T-helper 2 cell treated with Interferon-gamma antibody and Interleukin-4, amounts not matched to agents 5 μg/mL and 100 μg/mL, for 36 hours (primary cell): ENCODE results near the gene FCGBP.
"Not testable (repeated sequence)": the region's sequence is repeated elsewhere in the genome, so short reads cannot be mapped to it uniquely, and the experiment has no call there.

Source experiments
- DNase-seq: peaks from one replicate; pipeline ENCODE4 v3.0.0; 2021; ENCODE audit warnings: low spot score
- H3K27ac Mint-ChIP-seq: one replicate; pipeline ENCODE4 v1.8.0; 2021; ENCODE audit warnings: mild to moderate bottlenecking, mixed read lengths
- H3K27me3 Mint-ChIP-seq: one replicate; pipeline ENCODE4 v1.8.0; 2021; ENCODE audit warnings: low read depth, mixed read lengths
- H3K36me3 Mint-ChIP-seq: one replicate; pipeline ENCODE4 v1.8.0; 2021; ENCODE audit warnings: low read depth, mixed read lengths
- H3K4me1 Mint-ChIP-seq: one replicate; pipeline ENCODE4 v1.8.0; 2021; ENCODE audit warnings: low read depth, mixed read lengths
- H3K4me3 Mint-ChIP-seq: one replicate; pipeline ENCODE4 v1.8.0; 2022; ENCODE audit warnings: mild to moderate bottlenecking, moderate library complexity, mixed read lengths
- H3K9me3 Mint-ChIP-seq: one replicate; pipeline ENCODE4 v1.8.0; 2021; ENCODE audit warnings: mixed read lengths

Gene FCGBP

DNA sequence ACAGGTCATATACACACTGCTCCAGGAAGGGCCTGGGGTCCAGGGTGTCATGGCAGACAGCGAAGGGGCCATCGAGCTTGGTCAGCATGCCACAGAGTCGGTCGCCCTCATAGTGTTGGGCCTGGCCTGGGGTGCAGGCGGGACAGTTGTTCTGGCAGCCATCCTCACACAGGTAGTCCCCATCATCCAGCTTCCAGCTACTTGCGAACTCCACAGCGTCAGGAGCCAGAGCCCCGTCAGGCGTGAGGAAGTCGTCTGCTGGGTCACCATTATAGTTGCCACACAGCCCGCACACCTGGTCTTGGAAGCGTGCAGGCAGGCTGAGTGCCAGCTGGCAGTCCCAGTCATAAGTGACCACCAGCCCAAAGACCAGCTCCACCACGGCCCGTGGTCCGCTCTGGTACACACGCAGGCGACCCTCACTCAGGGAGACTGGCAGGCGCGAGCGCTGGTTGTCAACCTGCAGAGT lies 16.2 kb downstream of the FCGBP start:
- no peak for DNase-seq
- no peak overlapping the region for H3K4me3 Mint-ChIP-seq
- H3K9me3 Mint-ChIP-seq, result no peaks in the 10 kb centered on the region
- H3K27me3 Mint-ChIP-seq, result no peaks in the 10 kb centered on the region
- H3K4me1 Mint-ChIP-seq, result no peaks in the 10 kb centered on the region
- H3K36me3 Mint-ChIP-seq, result no peaks in the 10 kb centered on the region
- H3K27ac Mint-ChIP-seq, result no peak overlapping the region

DNA sequence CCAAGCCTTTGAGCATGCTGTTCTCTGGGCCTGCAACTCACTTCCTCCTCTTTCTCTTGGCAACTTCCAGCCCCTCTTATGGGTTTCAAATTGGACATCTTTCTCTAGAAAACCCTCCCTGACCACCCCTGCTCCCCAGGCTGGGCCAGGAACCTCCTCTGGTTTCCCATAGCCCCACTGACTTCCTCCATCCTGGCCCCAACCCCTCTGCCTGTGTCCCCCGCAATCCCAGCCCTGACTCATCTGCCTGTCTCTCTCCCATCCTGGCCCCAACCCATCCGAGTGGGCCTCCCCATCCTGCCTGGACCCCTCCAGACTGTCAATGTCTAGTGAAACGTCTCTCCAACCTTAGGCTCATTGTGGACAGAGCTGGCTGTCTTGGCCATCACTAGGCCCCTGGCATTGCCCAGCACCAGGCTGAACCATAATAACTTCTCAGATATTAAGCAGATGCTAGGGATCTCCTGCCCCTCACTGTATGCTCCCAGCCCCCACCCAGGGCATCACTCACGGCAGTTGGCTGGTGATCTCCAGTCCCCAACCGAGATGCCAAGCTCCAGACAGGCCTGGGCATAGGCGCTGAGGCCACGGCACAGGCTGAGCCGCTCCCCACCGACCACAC lies 16.8 kb downstream of the FCGBP start:
- H3K27me3 Mint-ChIP-seq, result no peaks in the 10 kb centered on the region
- H3K4me1 Mint-ChIP-seq, result no peaks in the 10 kb centered on the region
- no peaks in the 10 kb centered on the region for H3K36me3 Mint-ChIP-seq
- no peak for DNase-seq
- H3K9me3 Mint-ChIP-seq, result no peaks in the 10 kb centered on the region
- no peak overlapping the region for H3K27ac Mint-ChIP-seq
- H3K4me3 Mint-ChIP-seq, result no peak overlapping the region

DNA sequence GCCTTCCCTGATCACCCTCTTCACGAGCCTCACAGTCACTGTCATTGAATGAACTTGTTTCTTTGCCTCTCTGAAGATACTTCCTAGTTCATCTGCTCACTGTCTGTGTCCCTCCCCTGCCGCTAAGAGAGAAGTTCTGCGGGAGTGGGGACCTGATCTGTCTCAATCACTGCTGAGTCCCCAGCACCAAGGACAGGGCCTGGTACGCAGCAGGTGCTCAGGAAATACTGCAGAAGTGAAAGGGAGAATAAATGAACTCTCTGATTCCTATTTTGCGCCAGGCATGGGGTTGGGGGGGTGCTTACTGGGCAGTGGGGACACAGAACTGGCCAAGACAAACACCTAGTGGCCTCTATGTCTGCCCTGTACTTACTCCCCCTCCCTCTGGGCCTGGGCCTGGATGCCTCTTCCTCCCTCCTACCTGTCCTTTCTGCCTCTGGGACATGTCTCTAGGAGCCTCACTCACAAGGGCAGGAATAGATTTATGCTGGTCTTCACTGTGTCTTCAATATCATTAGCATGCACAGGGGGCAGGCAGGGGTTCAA lies 17.5 kb downstream of the FCGBP start:
- no peaks in the 10 kb centered on the region for H3K36me3 Mint-ChIP-seq
- no peaks in the 10 kb centered on the region for H3K9me3 Mint-ChIP-seq
- H3K27me3 Mint-ChIP-seq, result no peaks in the 10 kb centered on the region
- H3K27ac Mint-ChIP-seq, result no peak overlapping the region
- no peak overlapping the region for H3K4me3 Mint-ChIP-seq
- no peaks in the 10 kb centered on the region for H3K4me1 Mint-ChIP-seq
- DNase-seq, result no peak

DNA sequence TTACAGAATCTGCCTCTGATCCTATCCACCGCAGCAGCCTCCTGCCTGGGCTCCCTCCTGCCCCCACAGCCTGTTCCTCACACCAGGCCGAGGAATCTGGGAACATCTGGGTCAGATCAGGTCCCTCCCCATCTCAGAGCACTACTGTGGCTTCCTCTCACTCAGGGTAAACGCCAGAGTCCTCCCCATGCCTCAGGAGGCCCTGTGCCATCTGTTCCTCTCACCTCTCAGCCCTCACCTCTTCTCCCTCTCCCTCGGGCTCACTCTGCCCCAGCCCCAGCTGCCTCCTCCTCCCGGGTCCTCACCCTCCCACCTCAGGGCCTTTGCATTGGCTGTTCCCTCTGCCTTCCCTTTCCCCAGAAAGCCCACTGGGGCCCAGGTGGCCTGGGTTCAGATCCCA lies 18.2 kb downstream of the FCGBP start:
- Mint-ChIP-seq H3K4me1 (no peaks in the 10 kb centered on the region), H3K27me3 (no peaks in the 10 kb centered on the region), H3K9me3 (no peaks in the 10 kb centered on the region), H3K4me3 (no peak overlapping the region), H3K27ac (no peak overlapping the region), H3K36me3 (no peaks in the 10 kb centered on the region)
- DNase-seq, result no peak

DNA sequence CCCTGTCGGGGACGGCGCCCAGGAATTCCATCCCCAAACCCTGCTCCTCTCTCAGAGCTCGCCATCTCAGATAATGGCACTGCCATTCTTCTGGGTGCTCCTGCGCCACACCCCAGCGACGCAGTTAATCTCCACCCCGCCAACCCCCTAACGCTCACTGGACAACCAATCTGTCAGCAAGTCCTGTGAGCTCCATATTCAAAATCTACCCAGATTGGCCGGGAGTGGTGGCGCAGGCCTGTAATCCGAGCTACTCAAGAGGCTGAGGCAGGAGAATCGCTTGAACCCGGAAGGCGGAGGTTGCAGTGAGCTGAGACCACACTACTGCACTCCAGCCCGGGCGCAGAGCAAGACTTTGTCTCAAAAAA lies 18.6 kb downstream of the FCGBP start:
- Mint-ChIP-seq H3K9me3 (no peaks in the 10 kb centered on the region), H3K4me1 (no peaks in the 10 kb centered on the region), H3K36me3 (no peaks in the 10 kb centered on the region), H3K4me3 (no peak overlapping the region), H3K27ac (no peak overlapping the region), H3K27me3 (no peaks in the 10 kb centered on the region)
- no peak for DNase-seq

DNA sequence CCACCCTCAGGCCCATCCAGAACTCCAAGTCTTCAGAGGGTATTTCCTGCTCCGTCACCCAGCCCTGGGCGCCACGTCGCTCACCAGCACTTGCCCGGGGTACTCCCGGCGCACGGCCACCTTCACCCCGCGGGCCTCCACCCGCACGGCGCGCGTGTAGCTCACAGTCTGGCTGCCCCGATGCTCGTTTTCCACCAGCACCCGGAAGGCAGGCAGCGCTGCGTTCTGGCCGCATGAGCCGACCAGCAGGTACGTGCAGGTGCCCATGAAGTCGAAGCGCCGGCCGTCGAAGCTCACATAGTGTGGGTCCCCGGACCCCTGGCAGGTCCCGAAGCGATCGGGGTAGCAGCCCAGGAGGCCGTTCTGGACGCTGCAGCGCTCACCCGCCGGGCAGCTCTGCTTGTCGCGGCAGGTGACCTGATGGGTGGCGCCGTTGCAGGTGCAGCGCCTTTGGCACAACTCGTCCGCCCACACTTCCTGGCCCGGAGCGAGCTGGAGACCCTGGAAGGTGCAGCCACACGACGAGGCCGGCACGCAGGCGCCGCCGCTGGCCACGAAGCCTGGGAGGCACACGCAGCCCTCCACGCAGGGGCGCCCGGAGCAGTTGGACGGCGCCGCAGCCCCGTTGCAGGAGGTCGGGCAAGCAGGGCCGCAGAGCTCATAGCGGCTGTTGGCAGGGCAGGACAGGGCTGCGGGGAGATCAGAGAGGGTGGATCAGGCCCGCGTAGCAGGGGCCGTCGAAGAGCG lies 19.2 kb downstream of the FCGBP start:
- Mint-ChIP-seq H3K9me3 (no peaks in the 10 kb centered on the region), H3K27ac (no peak overlapping the region), H3K4me1 (no peaks in the 10 kb centered on the region), H3K4me3 (no peak overlapping the region), H3K36me3 (no peaks in the 10 kb centered on the region), H3K27me3 (no peaks in the 10 kb centered on the region)
- no peak for DNase-seq

DNA sequence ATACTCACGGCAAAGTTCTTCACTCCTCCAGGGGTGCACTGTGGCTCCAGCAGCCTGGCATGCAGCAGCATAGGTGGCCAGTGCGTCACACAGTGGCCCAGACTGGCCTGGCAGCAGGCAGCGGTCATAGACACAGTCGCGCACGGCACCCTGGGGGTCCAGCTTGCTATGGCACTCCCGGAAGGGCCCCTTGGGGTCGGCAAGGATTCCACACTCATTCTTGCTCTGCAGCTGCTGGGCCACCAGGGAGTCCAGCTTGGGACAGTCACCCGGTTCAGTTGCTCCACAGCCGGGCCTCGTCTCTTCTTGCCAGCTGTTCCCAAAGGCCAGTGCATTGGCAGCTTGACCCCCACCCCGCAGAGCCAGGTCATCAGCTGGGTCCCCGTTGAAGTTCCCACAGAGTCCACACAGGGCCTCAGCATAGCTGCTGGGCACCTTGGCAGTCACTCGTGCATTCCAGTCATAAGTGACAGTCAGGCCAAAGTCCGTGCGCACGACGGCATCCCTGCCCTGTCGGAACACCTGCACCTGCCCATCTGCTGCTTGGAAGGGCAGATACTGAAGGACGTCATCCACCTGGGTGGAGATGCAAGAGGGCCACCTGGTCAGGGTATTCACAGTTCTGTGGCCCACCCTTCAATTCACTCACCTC lies 20.6 kb downstream of the FCGBP start:
- Mint-ChIP-seq H3K27me3 (no peaks in the 10 kb centered on the region), H3K4me1 (no peaks in the 10 kb centered on the region), H3K9me3 (no peaks in the 10 kb centered on the region), H3K4me3 (no peak overlapping the region), H3K27ac (no peak overlapping the region), H3K36me3 (no peaks in the 10 kb centered on the region)
- DNase-seq, result no peak

DNA sequence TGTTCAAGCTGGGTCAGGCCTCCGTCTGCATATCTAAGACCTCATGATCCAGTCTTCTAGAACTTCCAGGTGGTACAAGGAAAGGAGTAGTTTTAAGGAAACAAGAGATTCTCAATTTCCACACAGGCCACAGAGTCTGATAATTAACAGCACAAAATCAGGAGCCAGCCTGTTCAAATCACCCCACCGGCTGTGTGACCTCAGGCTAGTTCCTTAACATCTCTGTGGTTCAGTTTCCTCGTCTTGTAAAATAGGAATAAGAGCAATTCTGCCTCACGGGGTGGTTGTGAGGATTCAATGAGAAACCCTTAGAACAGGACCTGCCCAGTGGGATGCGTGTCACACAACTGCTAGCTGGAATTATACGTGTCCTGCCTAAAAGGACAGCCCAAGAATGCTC lies 25.6 kb downstream of the FCGBP start:
- Mint-ChIP-seq H3K4me3 (no peak overlapping the region), H3K27me3 (no peaks in the 10 kb centered on the region), H3K36me3 (no peaks in the 10 kb centered on the region), H3K4me1 (peaks cover 6% of the 10 kb centered on the region), H3K27ac (no peak overlapping the region), H3K9me3 (no peaks in the 10 kb centered on the region)
- DNase-seq, result no peak

DNA sequence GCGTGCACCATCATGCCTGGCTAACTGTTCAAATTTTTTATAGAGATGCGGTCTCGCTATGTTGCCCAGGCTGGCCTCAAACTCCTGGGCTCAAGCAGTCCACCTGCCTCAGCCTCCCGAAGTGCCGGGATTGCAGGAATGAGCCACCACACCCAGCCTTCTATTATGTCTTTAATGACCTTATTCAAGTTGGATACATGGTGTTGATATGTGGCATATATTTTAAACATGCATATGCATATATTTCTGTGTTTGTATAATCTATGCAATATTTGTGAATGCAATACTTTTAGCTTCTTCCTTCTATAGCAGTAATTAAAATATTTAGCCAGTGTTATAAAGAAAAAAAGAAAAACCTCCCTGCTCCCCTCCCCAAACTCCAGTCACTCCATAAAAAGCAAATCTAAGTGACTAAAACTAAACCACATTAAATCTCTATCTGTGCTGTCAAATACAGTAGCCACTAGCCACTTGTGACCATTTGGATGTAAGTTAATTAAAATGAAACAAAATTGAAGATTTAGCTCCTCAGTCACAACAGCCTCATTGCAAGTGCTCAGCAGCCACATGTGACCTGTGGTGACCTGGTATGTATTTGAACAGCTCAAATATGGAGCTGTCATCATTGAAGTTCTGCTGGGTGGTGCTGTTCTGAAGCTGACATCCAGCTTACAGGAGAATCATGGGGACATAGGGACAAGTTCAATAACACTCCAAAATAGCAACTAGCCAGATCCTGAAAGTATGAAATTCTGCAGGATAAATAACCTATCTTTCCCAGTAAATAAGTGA lies 27.4 kb downstream of the FCGBP start:
- DNase-seq, result no peak
- no peaks in the 10 kb centered on the region for H3K9me3 Mint-ChIP-seq
- H3K36me3 Mint-ChIP-seq, result no peaks in the 10 kb centered on the region
- no peak overlapping the region for H3K4me3 Mint-ChIP-seq
- H3K27me3 Mint-ChIP-seq, result no peaks in the 10 kb centered on the region
- peak overlapping the region; percentile 14 for H3K27ac Mint-ChIP-seq
- peaks cover 6% of the 10 kb centered on the region for H3K4me1 Mint-ChIP-seq

DNA sequence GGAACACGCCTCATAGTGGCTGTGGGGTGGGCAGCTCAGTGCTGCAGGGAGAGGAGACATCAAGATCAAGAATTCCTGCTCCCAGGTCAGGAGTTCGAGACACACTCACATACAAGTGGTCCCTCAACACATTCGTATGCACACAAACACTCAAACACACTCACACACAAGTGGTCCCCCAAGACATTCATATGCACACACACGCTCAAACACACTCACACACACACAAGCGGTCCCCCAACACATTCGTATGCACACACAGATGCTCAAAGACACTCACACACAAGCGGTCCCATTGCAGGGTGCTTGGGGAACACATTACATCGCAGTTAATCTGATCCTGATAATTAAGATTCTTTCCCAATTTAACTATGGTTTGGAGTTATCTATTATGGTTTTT lies 28.2 kb downstream of the FCGBP start:
- Mint-ChIP-seq H3K9me3 (no peaks in the 10 kb centered on the region), H3K4me3 (no peak overlapping the region), H3K27me3 (no peaks in the 10 kb centered on the region), H3K4me1 (peaks cover 6% of the 10 kb centered on the region), H3K36me3 (no peaks in the 10 kb centered on the region), H3K27ac (no peak overlapping the region)
- no peak for DNase-seq

DNA sequence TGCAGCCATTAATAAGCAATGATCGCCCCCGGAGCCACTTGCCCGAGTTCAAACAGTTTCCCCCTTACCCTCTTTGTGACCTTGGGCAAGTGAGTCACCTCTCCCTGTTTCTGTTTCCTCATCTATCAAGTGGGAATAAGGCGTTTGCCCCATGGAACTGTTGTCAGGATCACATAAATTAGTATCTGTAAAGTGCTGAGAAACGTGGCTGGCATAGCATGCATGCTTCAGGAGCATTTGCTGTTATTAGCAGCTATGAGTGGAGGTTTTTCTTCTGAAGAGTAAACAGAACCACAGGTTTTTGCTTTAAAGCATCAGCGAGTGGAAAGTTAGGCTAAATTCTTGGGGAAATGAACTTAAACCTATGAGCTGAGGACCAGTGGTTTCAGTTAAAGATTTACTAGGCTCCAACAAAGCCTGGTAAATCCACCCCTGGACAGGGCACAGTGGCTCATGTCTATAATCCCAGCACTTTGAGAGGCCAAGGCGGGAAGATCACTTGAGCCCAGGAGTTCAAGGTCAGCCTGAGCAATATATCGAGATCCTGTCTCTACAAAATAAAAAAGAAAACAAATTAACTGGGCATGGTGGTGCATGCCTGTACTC lies 30.8 kb downstream of the FCGBP start:
- H3K9me3 Mint-ChIP-seq, H3K4me3 Mint-ChIP-seq, H3K4me1 Mint-ChIP-seq, H3K27ac Mint-ChIP-seq, H3K36me3 Mint-ChIP-seq, DNase-seq, H3K27me3 Mint-ChIP-seq: not testable (repeated sequence)

DNA sequence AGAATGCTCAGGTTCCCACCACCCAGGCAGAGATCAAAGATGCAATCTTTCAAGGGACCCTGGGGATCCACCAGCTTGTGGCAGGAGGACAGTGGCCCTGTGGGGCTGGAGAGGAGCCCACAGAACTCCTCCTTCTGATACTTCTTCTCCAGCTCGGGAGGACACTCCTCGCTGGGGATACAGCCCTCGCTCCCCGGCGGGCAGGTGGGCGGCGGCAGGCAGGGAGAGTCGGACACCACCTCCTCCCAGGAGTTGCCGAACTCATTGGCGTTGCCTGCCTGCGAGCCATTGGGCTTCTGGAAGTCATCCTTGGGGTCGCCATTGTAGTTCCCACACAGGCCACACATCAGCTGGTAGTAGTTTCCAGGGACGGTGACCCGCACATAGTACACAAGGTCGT lies 32.1 kb downstream of the FCGBP start:
- H3K27me3 Mint-ChIP-seq, DNase-seq, H3K27ac Mint-ChIP-seq, H3K4me3 Mint-ChIP-seq, H3K36me3 Mint-ChIP-seq, H3K4me1 Mint-ChIP-seq, H3K9me3 Mint-ChIP-seq: not testable (repeated sequence)

DNA sequence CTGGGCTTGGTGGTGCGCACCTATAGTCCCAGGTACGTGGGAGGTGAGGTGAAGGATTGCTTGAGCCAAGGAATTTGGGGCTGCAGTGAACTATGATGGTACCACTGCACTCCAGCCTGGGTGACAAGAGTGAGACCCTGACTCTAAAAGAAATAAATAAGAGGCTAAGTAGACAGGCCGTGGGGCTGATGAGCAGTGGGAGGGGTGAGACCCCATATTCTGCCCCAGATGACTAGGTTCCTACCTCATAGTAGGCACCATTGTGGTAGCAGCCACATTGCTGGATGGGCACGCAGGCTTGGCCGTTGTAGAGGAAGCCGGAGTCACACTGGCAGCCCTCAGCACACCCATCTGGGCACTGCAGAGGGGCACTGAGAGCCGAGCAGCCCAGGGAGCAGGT lies 32.8 kb downstream of the FCGBP start:
- H3K9me3 Mint-ChIP-seq, H3K4me3 Mint-ChIP-seq, DNase-seq, H3K27ac Mint-ChIP-seq, H3K36me3 Mint-ChIP-seq, H3K4me1 Mint-ChIP-seq, H3K27me3 Mint-ChIP-seq: not testable (repeated sequence)
